IMR-90 (cell line): ENCODE results near the gene GREB1L.

ENCODE experiments used
- CEBPB ChIP-seq: IDR thresholded peaks from 2 replicates; pipeline ENCODE4 v1.6.1; 2012; ENCODE audit warnings: low read depth, low read length, improper control_type of control experiment
- MAFK ChIP-seq: IDR thresholded peaks from 2 replicates; pipeline ENCODE4 v1.6.1; 2012; ENCODE audit warnings: low read depth, low read length, improper control_type of control experiment
- MXI1 ChIP-seq: IDR thresholded peaks from 2 replicates; pipeline ENCODE4 v1.6.1; 2012; ENCODE audit warnings: low read depth, mild to moderate bottlenecking, low read length, moderate library complexity, borderline replicate concordance
- POLR2A ChIP-seq: IDR thresholded peaks from 2 replicates; pipeline ENCODE4 v1.6.1; 2012; ENCODE audit warnings: mild to moderate bottlenecking, low read depth, low read length
- RAD21 ChIP-seq: IDR thresholded peaks from 2 replicates; pipeline ENCODE4 v1.6.1; 2012; ENCODE audit warnings: low read length, improper control_type of control experiment
- RCOR1 ChIP-seq: IDR thresholded peaks from 2 replicates; pipeline ENCODE4 v1.6.1; 2012; ENCODE audit warnings: mild to moderate bottlenecking, low read length, improper control_type of control experiment; ENCODE audit not compliant: insufficient replicate concordance
- SMC3 ChIP-seq: fragments of 150-350 bp; IDR thresholded peaks from 2 replicates; pipeline ENCODE4 v1.6.1; 2016; ENCODE audit warnings: low read depth, mild to moderate bottlenecking, antibody characterized with exemption, low read length, moderate library complexity
- TF ChIP-seq, protein P1 (sequence below): conservative IDR thresholded peaks from 2 replicates; pipeline ENCODE4 v1.5.1; 2012; ENCODE audit warnings: mild to moderate bottlenecking, low read depth, low read length, improper control_type of control experiment
- TF ChIP-seq, protein P2 (sequence below): fragments of 150-350 bp; IDR thresholded peaks from 2 replicates; pipeline ENCODE4 v1.6.1; 2017; ENCODE audit warnings: mild to moderate bottlenecking, antibody characterized with exemption, low read length, low read depth

DNA sequence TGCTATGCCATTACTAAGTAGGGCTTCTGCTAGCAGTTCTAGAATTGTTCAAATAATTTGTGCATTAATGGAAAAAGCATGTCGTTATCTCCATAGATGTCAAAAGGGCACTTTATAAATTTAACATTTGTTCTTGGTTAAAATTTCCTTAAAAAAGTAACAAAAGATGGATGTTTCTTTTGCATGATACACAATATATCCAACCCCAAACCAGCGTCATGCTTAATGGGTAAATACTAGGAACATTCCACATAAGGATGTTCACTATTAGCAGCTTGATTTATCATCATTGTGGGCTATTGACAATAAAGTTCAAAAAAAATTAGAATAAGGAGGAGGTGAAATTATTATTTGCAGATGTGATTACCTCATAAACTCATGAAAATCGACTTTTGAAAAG is 79.7 kb downstream of the GREB1L start:
- TF ChIP-seq, protein P1, sequence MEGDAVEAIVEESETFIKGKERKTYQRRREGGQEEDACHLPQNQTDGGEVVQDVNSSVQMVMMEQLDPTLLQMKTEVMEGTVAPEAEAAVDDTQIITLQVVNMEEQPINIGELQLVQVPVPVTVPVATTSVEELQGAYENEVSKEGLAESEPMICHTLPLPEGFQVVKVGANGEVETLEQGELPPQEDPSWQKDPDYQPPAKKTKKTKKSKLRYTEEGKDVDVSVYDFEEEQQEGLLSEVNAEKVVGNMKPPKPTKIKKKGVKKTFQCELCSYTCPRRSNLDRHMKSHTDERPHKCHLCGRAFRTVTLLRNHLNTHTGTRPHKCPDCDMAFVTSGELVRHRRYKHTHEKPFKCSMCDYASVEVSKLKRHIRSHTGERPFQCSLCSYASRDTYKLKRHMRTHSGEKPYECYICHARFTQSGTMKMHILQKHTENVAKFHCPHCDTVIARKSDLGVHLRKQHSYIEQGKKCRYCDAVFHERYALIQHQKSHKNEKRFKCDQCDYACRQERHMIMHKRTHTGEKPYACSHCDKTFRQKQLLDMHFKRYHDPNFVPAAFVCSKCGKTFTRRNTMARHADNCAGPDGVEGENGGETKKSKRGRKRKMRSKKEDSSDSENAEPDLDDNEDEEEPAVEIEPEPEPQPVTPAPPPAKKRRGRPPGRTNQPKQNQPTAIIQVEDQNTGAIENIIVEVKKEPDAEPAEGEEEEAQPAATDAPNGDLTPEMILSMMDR: no peak
- TF ChIP-seq RCOR1 (no peak), POLR2A (no peak), SMC3 (no peak), CEBPB (no peak), RAD21 (no peak), MAFK (no peak), MXI1 (no peak)
- TF ChIP-seq, protein P2, sequence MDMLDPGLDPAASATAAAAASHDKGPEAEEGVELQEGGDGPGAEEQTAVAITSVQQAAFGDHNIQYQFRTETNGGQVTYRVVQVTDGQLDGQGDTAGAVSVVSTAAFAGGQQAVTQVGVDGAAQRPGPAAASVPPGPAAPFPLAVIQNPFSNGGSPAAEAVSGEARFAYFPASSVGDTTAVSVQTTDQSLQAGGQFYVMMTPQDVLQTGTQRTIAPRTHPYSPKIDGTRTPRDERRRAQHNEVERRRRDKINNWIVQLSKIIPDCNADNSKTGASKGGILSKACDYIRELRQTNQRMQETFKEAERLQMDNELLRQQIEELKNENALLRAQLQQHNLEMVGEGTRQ: no peak
